ENCODE data around the gene TUBB2A. TPM values are rescaled to one million over a fixed set of nuclear protein-coding genes. Genes with fewer than 3 reads are reported as not detected.

Gene TUBB2A
- total and polyA plus RNA-seq, 10 of the 15 experiments (the other 5 are each of a cell fraction or from before 2014, with no cell fraction given): 2.2 to 49.5 (median 31.3) TPM

DNA sequence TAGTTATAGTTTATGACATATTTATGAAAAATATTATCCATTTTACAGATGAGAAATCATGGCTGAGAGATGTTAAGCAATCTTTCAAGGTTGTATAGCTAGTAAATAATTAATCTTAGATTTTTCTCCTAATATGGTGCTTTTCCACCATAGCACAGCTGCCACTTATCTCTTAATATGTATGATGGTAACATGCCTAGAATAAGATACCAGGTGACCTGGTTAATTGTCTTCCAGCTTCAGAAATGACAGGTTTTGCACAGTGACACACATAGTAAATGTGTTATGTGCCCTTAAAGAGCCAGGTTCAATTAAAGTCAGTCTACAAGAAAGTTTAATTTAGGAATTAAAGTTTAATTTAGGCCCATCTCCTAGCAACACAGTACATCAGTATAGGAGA is 14.8 kb downstream of the TUBB2A start:
- no peak overlapping the region for H3K9ac ChIP-seq (ENCODE audit: control insufficient read depth, insufficient read depth, low read length)
- intact Hi-C loops (cut with micrococcal nuclease; ENCODE audit: unreplicated experiment) (no loop called here), in situ Hi-C loops (cut with MboI) (no loop called here)
- H3K9me3 ChIP-seq (replicated peaks; ENCODE audit: control insufficient read depth, insufficient read depth, low read length): no peaks in the 10 kb centered on the region
- no peak overlapping the region for H3K4me3 ChIP-seq
- DNase-seq (ENCODE audit: low read depth, low spot score): no peak
- ChIA-PET RAD21 (ENCODE audit: unreplicated experiment) (no interaction called here), SMC1A (ENCODE audit: uncharacterized antibody, unreplicated experiment) (no interaction called here), POLR2A (no interaction called here), CTCF (no interaction called here)
- no peaks in the 10 kb centered on the region for H3K36me3 ChIP-seq (ENCODE audit: control insufficient read depth in 2 of 2, insufficient read depth in 2 of 2, low read length in 1 of 2)
- H3K27ac ChIP-seq (ENCODE audit: control insufficient read depth, insufficient read depth): no peak overlapping the region
- FAIRE-seq: no peak
- BruUV-seq (replicated peaks): no TSS peak
- H3K79me2 ChIP-seq (ENCODE audit: control insufficient read depth, insufficient read depth, low read length): no peaks in the 10 kb centered on the region
- H3K27me3 ChIP-seq (replicated peaks in 1 of 2; ENCODE audit: control insufficient read depth in 2 of 2, insufficient read depth in 2 of 2, low read length in 1 of 2): no peaks in the 10 kb centered on the region
- H4K20me1 ChIP-seq (ENCODE audit: control insufficient read depth, insufficient read depth): no peaks in the 10 kb centered on the region
- H3K4me1 ChIP-seq (ENCODE audit: control insufficient read depth, insufficient read depth, low read length): peaks cover 7% of the 10 kb centered on the region
- no peak overlapping the region for H2AFZ ChIP-seq (ENCODE audit: control insufficient read depth, low read depth, low read length)
- no peak for ATAC-seq
- no peak overlapping the region for H3K4me2 ChIP-seq (ENCODE audit: control insufficient read depth, insufficient read depth)
- TF ChIP-seq JUNB (IDR thresholded peaks at IDR 0.05) (no peak), YBX1 (IDR thresholded peaks at IDR 0.05) (no peak), CHD1 (IDR thresholded peaks at IDR 0.05; ENCODE audit: low read depth, low read length) (no peak), BMI1 (IDR thresholded peaks at IDR 0.05; ENCODE audit: borderline replicate concordance) (no peak), NBN (IDR thresholded peaks at IDR 0.05) (no peak), ZNF622 (IDR thresholded peaks at IDR 0.05) (no peak), HDAC2 (IDR thresholded peaks at IDR 0.05) (no peak), EGR1 (IDR thresholded peaks at IDR 0.05; ENCODE audit: borderline replicate concordance in 1 of 2, low read depth in 2 of 2, low read length in 2 of 2) (no peak), RFX5 (IDR thresholded peaks at IDR 0.05; ENCODE audit: low read depth, low read length) (no peak), MYC (IDR thresholded peaks at IDR 0.05; ENCODE audit: insufficient read depth, insufficient read length, insufficient replicate concordance, low read length, severe bottlenecking) (no peak), TAF1 (IDR thresholded peaks at IDR 0.05; ENCODE audit: borderline replicate concordance, low read depth, low read length) (no peak), CHD4 (IDR thresholded peaks at IDR 0.05) (no peak), SREBF1 (IDR thresholded peaks at IDR 0.05; ENCODE audit: low read length) (no peak)
- TF ChIP-seq, protein P1, sequence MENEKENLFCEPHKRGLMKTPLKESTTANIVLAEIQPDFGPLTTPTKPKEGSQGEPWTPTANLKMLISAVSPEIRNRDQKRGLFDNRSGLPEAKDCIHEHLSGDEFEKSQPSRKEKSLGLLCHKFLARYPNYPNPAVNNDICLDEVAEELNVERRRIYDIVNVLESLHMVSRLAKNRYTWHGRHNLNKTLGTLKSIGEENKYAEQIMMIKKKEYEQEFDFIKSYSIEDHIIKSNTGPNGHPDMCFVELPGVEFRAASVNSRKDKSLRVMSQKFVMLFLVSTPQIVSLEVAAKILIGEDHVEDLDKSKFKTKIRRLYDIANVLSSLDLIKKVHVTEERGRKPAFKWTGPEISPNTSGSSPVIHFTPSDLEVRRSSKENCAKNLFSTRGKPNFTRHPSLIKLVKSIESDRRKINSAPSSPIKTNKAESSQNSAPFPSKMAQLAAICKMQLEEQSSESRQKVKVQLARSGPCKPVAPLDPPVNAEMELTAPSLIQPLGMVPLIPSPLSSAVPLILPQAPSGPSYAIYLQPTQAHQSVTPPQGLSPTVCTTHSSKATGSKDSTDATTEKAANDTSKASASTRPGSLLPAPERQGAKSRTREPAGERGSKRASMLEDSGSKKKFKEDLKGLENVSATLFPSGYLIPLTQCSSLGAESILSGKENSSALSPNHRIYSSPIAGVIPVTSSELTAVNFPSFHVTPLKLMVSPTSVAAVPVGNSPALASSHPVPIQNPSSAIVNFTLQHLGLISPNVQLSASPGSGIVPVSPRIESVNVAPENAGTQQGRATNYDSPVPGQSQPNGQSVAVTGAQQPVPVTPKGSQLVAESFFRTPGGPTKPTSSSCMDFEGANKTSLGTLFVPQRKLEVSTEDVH (IDR thresholded peaks at IDR 0.05; ENCODE audit: low read depth, partially characterized antibody): no peak
- TF ChIP-seq, protein P2, sequence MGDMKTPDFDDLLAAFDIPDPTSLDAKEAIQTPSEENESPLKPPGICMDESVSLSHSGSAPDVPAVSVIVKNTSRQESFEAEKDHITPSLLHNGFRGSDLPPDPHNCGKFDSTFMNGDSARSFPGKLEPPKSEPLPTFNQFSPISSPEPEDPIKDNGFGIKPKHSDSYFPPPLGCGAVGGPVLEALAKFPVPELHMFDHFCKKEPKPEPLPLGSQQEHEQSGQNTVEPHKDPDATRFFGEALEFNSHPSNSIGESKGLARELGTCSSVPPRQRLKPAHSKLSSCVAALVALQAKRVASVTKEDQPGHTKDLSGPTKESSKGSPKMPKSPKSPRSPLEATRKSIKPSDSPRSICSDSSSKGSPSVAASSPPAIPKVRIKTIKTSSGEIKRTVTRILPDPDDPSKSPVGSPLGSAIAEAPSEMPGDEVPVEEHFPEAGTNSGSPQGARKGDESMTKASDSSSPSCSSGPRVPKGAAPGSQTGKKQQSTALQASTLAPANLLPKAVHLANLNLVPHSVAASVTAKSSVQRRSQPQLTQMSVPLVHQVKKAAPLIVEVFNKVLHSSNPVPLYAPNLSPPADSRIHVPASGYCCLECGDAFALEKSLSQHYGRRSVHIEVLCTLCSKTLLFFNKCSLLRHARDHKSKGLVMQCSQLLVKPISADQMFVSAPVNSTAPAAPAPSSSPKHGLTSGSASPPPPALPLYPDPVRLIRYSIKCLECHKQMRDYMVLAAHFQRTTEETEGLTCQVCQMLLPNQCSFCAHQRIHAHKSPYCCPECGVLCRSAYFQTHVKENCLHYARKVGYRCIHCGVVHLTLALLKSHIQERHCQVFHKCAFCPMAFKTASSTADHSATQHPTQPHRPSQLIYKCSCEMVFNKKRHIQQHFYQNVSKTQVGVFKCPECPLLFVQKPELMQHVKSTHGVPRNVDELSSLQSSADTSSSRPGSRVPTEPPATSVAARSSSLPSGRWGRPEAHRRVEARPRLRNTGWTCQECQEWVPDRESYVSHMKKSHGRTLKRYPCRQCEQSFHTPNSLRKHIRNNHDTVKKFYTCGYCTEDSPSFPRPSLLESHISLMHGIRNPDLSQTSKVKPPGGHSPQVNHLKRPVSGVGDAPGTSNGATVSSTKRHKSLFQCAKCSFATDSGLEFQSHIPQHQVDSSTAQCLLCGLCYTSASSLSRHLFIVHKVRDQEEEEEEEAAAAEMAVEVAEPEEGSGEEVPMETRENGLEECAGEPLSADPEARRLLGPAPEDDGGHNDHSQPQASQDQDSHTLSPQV (IDR thresholded peaks at IDR 0.05): no peak
- TF ChIP-seq, protein P3, sequence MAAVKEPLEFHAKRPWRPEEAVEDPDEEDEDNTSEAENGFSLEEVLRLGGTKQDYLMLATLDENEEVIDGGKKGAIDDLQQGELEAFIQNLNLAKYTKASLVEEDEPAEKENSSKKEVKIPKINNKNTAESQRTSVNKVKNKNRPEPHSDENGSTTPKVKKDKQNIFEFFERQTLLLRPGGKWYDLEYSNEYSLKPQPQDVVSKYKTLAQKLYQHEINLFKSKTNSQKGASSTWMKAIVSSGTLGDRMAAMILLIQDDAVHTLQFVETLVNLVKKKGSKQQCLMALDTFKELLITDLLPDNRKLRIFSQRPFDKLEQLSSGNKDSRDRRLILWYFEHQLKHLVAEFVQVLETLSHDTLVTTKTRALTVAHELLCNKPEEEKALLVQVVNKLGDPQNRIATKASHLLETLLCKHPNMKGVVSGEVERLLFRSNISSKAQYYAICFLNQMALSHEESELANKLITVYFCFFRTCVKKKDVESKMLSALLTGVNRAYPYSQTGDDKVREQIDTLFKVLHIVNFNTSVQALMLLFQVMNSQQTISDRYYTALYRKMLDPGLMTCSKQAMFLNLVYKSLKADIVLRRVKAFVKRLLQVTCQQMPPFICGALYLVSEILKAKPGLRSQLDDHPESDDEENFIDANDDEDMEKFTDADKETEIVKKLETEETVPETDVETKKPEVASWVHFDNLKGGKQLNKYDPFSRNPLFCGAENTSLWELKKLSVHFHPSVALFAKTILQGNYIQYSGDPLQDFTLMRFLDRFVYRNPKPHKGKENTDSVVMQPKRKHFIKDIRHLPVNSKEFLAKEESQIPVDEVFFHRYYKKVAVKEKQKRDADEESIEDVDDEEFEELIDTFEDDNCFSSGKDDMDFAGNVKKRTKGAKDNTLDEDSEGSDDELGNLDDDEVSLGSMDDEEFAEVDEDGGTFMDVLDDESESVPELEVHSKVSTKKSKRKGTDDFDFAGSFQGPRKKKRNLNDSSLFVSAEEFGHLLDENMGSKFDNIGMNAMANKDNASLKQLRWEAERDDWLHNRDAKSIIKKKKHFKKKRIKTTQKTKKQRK (IDR thresholded peaks at IDR 0.05; ENCODE audit: low read depth, low read length): no peak

Measured in GM12878 (cell line).